Endothelial cell of coronary artery (primary cell): Measurements from ENCODE around the gene ELF1. TPM values are rescaled to one million over a fixed set of nuclear protein-coding genes. Genes with fewer than 3 reads are reported as not detected.

Source experiments
- total RNA-seq: library from RNA; depleted of rRNA; stranded (reverse); fragments of >200 nt; gene quantifications from 2 replicates; pipeline ENCODE4 v1.2.3, GENCODE V29; 2014

ELF1 gene
- total RNA-seq = 45.1 and 47.7 TPM in 2 replicates

GRCh38 chr13:41019011-41019487 is at the start of gene ELF1:
ELF1 (minus strand) TSS chr13:41019316; CDS start chr13:40982054, 37,262 bp downstream.

GRCh38 chr13:41061075-41061913 is 42.2 kb upstream of the ELF1 start, which contains the start of gene WBP4:
WBP4 (plus strand) TSS chr13:41061509; CDS start chr13:41061674, 165 bp downstream.

Other genes with a start within 250 kb of the ELF1 start
- gene MRPS31, start 248.1 kb downstream of the ELF1 start, total RNA-seq = 12.4 and 15.4 TPM in 2 replicates
- gene SLC25A15, start 229.7 kb downstream of the ELF1 start, total RNA-seq = 16.1 and 22.0 TPM in 2 replicates
- gene WBP4, start 42.2 kb upstream of the ELF1 start, total RNA-seq = 7.1 and 7.7 TPM in 2 replicates
- gene KBTBD6, start 113.5 kb upstream of the ELF1 start, total RNA-seq = 8.7 and 10.5 TPM in 2 replicates
- 5.1 and 7.4 TPM in 2 replicates for gene KBTBD7, start 175.3 kb upstream of the ELF1 start, total RNA-seq
- gene MTRF1, start 244.3 kb upstream of the ELF1 start, total RNA-seq = 8.5 and 8.9 TPM in 2 replicates